Mesenchymal stem cell (in vitro differentiated cells and primary cell): Measurements from ENCODE around the gene CUX1.
"Not testable (repeated sequence)": the region's sequence is repeated elsewhere in the genome, so short reads cannot be mapped to it uniquely, and the experiment has no call there.

Source experiments
- DNase-seq: peaks from one replicate; pipeline ENCODE4 v3.0.0-alpha.2; 2013
- H2AFZ ChIP-seq: one replicate; pipeline ENCODE4 v1.6.1; 2013; ENCODE audit warnings: low read depth, mild to moderate bottlenecking, control low read depth, inconsistent platforms, low read length, moderate library complexity
- H2AK5ac ChIP-seq: 2 replicates; pipeline ENCODE4 v1.6.1; 2013; ENCODE audit warnings: low read length, moderate library complexity, mild to moderate bottlenecking, inconsistent platforms; ENCODE audit not compliant: severe bottlenecking
- H2BK120ac ChIP-seq: one replicate; pipeline ENCODE4 v1.6.1; 2013; ENCODE audit warnings: low read depth, mild to moderate bottlenecking, inconsistent platforms, low read length, moderate library complexity
- H2BK12ac ChIP-seq, 2 experiments: one replicate each; pipeline ENCODE4 v1.6.1; 2013; ENCODE audit warnings: inconsistent platforms in 2 of 2, low read length in 2 of 2, mild to moderate bottlenecking in 2 of 2, moderate library complexity in 2 of 2, control low read depth in 1 of 2
- H2BK15ac ChIP-seq: one replicate; pipeline ENCODE4 v1.6.1; 2013; ENCODE audit warnings: mild to moderate bottlenecking, low read depth, inconsistent platforms; ENCODE audit not compliant: poor library complexity, severe bottlenecking
- H2BK5ac ChIP-seq: 2 replicates; pipeline ENCODE4 v1.6.1; 2013; ENCODE audit warnings: low read depth, mild to moderate bottlenecking, low read length, control low read depth, inconsistent platforms; ENCODE audit not compliant: poor library complexity, severe bottlenecking
- H3K14ac ChIP-seq, 2 experiments: one replicate each; pipeline ENCODE4 v1.6.1; 2013; ENCODE audit warnings: inconsistent platforms in 2 of 2, low read length in 2 of 2, control low read depth in 1 of 2, mild to moderate bottlenecking in 1 of 2, moderate library complexity in 1 of 2
- H3K18ac ChIP-seq, 2 experiments: one replicate each; pipeline ENCODE4 v1.6.1; 2013; ENCODE audit warnings: inconsistent platforms in 2 of 2, low read length in 2 of 2, control low read depth in 1 of 2, low read depth in 1 of 2, mild to moderate bottlenecking in 1 of 2
- H3K23ac ChIP-seq, 2 experiments: one replicate each; pipeline ENCODE4 v1.6.1; 2013; ENCODE audit warnings: inconsistent platforms in 2 of 2, low read length in 2 of 2, mild to moderate bottlenecking in 2 of 2, moderate library complexity in 2 of 2, control low read depth in 1 of 2
- H3K27ac ChIP-seq: 2 replicates; pipeline ENCODE4 v1.5.1; 2013; ENCODE audit warnings: mild to moderate bottlenecking, moderate library complexity, low read length, control low read depth, inconsistent platforms; ENCODE audit not compliant: poor library complexity, severe bottlenecking
- H3K27me3 ChIP-seq, 2 experiments: 2 replicates each; pipeline versions ENCODE4 v1.6.1 to v1.7.0; 2013; ENCODE audit warnings: low read length in 2 of 2, mild to moderate bottlenecking in 2 of 2, moderate library complexity in 2 of 2, control low read depth in 1 of 2, inconsistent platforms in 1 of 2; ENCODE audit not compliant: control insufficient read depth in 1 of 2, insufficient read depth in 1 of 2
- H3K36me3 ChIP-seq, 2 experiments: 2 replicates each; pipeline versions ENCODE4 v1.6.1 to v1.7.0; 2013; ENCODE audit warnings: low read length in 2 of 2, control low read depth in 1 of 2, inconsistent platforms in 1 of 2, low read depth in 1 of 2, mild to moderate bottlenecking in 1 of 2; ENCODE audit not compliant: insufficient read depth in 2 of 2, control insufficient read depth in 1 of 2
- H3K4ac ChIP-seq, 2 experiments: one replicate each; pipeline ENCODE4 v1.6.1; 2013; ENCODE audit warnings: inconsistent platforms in 2 of 2, low read length in 2 of 2, mild to moderate bottlenecking in 2 of 2, moderate library complexity in 2 of 2, control low read depth in 1 of 2, low read depth in 1 of 2
- H3K4me1 ChIP-seq: 2 replicates; pipeline ENCODE4 v1.6.1; 2013; ENCODE audit warnings: low read depth, low read length, control low read depth; ENCODE audit not compliant: control insufficient read depth, insufficient read depth
- H3K4me2 ChIP-seq: 2 replicates; pipeline ENCODE4 v1.6.1; 2013; ENCODE audit warnings: low read length, mild to moderate bottlenecking, inconsistent platforms; ENCODE audit not compliant: poor library complexity, severe bottlenecking
- H3K4me3 ChIP-seq, 2 experiments: 2 replicates each; pipeline versions ENCODE4 v1.5.1 to v1.7.0; 2013; ENCODE audit warnings: low read length in 2 of 2, mild to moderate bottlenecking in 2 of 2, control low read depth in 1 of 2, low read depth in 1 of 2; ENCODE audit not compliant: insufficient read depth in 1 of 2
- H3K79me1 ChIP-seq: replicated peaks from 2 replicates; pipeline ENCODE4 v1.6.1; 2013; ENCODE audit warnings: mild to moderate bottlenecking, control low read depth, low read length, inconsistent platforms; ENCODE audit not compliant: poor library complexity, severe bottlenecking
- H3K9ac ChIP-seq: 2 replicates; pipeline ENCODE4 v1.7.0; 2013; ENCODE audit warnings: mild to moderate bottlenecking, low read length, moderate library complexity
- H3K9me3 ChIP-seq: 2 replicates; pipeline ENCODE4 v1.7.0; 2013; ENCODE audit warnings: mild to moderate bottlenecking, low read length; ENCODE audit not compliant: control insufficient read depth
- H4K8ac ChIP-seq: one replicate; pipeline ENCODE4 v1.6.1; 2013; ENCODE audit warnings: inconsistent platforms, mild to moderate bottlenecking, low read length, moderate library complexity
- H4K91ac ChIP-seq: one replicate; pipeline ENCODE4 v1.6.1; 2013; ENCODE audit warnings: mild to moderate bottlenecking, low read length, inconsistent platforms
- WGBS: methylation state at CpG from one replicate; pipeline ENCODE4 v1.1.7; 2013; ENCODE audit warnings: mixed read lengths; 5-methylcytosine and 5-hydroxymethylcytosine counted together

The CUX1 gene

DNA sequence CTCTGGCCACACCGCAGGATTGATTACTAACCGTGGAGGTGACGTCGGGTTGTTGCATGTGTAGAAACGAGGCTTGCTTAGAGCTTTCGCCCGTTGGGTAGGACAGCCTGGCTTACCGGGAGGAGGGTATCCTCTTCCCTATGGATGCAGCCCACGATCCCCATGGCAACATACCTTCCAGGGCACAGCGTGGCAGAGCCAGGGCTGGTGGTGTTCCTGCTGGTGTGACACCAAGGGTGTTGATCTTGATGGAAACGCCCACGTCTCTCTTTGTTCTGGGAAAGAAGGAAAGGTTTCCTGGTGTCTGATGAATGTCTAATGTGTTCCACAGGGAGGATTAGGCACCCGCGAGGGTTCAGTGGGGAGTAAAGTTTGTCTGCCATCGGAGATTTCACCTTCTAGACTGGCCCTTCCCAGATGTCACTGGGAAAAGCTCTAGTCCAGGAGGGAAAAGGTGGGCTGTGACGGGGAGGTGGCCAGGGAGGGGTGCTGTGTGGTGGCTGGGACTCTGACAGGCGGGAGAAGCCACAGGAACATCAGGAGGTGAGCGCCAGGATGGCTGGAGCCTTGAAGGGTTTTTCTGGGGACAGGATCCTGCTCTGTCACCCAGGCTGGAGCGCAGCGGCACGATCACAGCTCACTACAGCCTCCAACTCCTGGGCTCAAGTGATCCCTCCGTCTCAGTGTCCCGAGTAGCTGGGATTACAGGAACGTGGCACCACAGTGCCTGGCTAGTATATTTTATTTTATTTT, 102.1 kb downstream of the CUX1 start:
- Histone ChIP-seq H3K27me3 (no peaks in the 10 kb centered on the region), H3K23ac (no peak overlapping the region), H2BK5ac (no peak overlapping the region), H3K4me2 (no peak overlapping the region), H3K4me3 (peak overlapping the region in 1 of 2 experiments; percentile 2), H3K9me3 (no peaks in the 10 kb centered on the region), H3K14ac (no peak overlapping the region), H3K9ac (no peak overlapping the region), H3K4ac (no peak overlapping the region), H2AK5ac (no peak overlapping the region), H2BK12ac (peak overlapping the region in 1 of 2 experiments; percentile 45), H4K91ac (no peak overlapping the region), H3K4me1 (peaks cover 5% of the 10 kb centered on the region), H2AFZ (no peak overlapping the region), H2BK15ac (no peak overlapping the region), H4K8ac (peak overlapping the region; percentile 62), H3K27ac (no peak overlapping the region), H3K79me1 (peaks cover 59% of the 10 kb centered on the region), H3K18ac (peak overlapping the region in 1 of 2 experiments; percentile 68), H3K36me3 (peaks cover 23 to 47% of the 10 kb centered on the region in 2 experiments), H2BK120ac (no peak overlapping the region)
- DNase-seq, result no peak
- WGBS, result 95% methylated on average over 21 of the region's 24 CpGs

DNA sequence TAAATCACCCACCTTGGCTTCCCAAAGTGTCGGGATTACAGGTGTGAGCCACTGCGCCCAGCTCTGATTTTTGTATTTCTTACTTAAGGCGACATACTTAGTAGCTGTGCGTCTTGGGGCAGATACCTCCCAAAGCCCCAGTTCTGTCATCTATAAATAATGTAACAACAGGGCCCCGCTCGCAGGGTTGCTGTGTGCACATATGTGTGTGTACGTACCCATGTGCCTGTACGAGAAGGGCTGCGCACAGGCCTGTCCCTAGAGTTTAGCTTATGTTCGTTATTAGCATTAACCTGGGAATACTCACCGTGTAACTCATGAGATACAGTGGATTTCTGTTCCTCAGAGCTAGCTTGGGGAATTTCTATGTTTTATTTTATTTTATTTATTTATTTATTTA, 103.6 kb downstream of the CUX1 start:
- Histone ChIP-seq H3K9ac (no peak overlapping the region), H2BK5ac (no peak overlapping the region), H3K4ac (no peak overlapping the region), H3K4me3 (no peak overlapping the region), H2BK12ac (no peak overlapping the region), H3K79me1 (peaks cover 51% of the 10 kb centered on the region), H3K14ac (no peak overlapping the region), H2BK15ac (no peak overlapping the region), H3K4me2 (no peak overlapping the region), H2BK120ac (no peak overlapping the region), H3K27ac (no peak overlapping the region), H3K4me1 (peaks cover 5% of the 10 kb centered on the region), H3K36me3 (peaks cover 21 to 39% of the 10 kb centered on the region in 2 experiments), H4K8ac (no peak overlapping the region), H4K91ac (no peak overlapping the region), H2AK5ac (no peak overlapping the region), H3K9me3 (no peaks in the 10 kb centered on the region), H3K18ac (no peak overlapping the region), H2AFZ (no peak overlapping the region), H3K23ac (no peak overlapping the region), H3K27me3 (no peaks in the 10 kb centered on the region)
- 97% methylated on average over 10 of the region's 11 CpGs for WGBS
- no peak for DNase-seq

DNA sequence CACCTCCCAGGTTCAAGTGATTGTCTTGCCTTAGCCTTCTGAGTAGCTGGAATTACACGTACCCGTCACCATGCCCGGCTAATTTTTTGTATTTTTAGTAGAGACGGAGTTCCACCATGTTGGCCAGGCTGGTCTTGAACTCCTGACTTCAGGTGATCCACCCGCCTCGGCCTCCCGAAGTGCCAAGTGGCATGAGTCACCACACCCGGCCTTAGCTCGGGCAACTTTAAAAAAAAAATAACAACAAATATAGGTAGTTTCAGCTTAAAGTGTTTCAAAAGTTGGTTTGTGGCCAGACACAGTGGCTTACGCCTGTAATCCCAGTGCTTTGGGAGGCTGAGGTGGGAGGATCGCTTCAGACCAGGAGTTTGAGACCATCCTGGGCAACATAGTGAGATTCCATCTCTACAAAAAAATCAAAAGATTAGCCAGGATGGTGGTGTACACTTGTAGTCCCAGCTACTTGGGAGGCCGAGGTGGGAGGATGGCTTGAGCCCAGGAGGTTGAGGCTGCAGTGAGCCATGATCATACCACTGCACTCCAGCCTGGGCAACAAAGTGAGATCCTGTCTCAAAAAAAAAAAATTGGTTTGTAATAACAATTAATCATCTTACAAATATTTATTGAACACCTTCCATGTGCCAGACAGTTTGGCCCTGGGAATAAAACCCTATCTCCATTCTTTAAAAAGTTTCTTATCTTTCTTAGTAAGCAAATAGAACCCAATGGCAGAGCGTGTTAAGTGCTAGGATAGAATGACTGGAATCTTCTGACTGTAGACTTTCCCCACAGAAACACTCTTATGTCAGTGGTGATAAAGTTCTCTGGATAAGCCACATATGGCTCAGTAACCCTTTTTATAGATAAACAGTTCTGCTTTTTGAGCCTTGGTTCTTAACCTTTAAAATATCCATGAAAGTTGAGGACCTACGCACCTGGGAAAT, 104.4 kb downstream of the CUX1 start:
- not testable (repeated sequence) for H2BK120ac ChIP-seq

More for the DNA sequence above, 104.4 kb downstream of the CUX1 start:
- not testable (repeated sequence) for H4K8ac ChIP-seq, H3K27me3 ChIP-seq, H3K27ac ChIP-seq, H3K4me3 ChIP-seq, H2BK12ac ChIP-seq, H3K9ac ChIP-seq, H2AFZ ChIP-seq, H3K4me2 ChIP-seq, H3K9me3 ChIP-seq, H2BK5ac ChIP-seq, H3K23ac ChIP-seq, H4K91ac ChIP-seq, H3K4me1 ChIP-seq, H3K18ac ChIP-seq, H3K14ac ChIP-seq, H3K4ac ChIP-seq, H2BK15ac ChIP-seq, H2AK5ac ChIP-seq
- WGBS, result 93% methylated on average over 12 of the region's 14 CpGs
- Histone ChIP-seq H3K79me1 (peaks cover 53% of the 10 kb centered on the region), H3K36me3 (peaks cover 21 to 34% of the 10 kb centered on the region in 2 experiments)
- DNase-seq, result peak; percentile 76
